Measurements from ENCODE around the gene ARID3C. TPM values are rescaled to one million over a fixed set of nuclear protein-coding genes. Genes with fewer than 3 reads are reported as not detected.

ARID3C gene
- total RNA-seq, 1 donor from 2014 or later: not detected

DNA sequence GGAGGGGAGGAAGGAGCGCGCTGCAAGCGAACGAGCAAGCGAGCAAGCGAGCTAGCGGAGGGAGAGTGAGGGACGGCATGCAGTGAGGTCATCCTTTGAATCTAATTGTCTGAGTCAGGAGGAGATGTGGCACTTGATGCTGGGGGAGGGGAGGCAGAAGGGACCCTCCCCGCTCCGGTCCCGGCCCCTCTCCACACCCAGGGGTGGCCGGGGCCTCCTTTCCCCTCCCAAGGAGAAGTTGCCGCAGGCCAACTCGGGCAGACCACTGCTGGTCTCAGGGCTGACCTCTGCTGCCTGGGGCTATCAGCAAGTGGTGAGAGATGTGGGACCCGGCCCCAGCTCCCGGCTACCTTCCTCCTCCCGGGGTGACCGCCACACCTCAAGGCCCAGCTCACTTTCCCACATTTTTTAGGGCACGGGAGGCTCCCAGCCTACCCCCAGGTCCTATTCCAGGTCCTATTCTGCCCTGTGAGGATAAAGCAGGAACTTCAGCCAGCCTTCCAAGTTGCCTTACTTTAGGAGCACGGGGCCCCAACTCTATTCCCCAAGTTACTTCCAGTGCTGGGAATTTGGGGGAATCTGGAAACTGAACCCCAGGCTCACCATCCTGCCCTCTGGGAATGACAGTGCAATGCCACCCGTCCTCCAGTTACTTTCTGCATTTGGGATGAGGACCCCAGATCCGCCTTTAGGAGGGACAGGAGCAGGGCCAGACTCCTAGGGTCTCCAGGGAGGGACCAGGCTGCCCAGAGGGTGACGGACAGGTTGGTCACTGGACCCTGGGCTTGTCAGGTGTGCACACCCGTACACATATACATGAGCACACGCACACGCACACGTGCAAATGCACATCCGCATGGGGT is 50.4 kb downstream of the ARID3C start:
- intact Hi-C loops (cut with DNase I): no loop called here
- no peak for DNase-seq
- TF ChIP-seq, protein P1, sequence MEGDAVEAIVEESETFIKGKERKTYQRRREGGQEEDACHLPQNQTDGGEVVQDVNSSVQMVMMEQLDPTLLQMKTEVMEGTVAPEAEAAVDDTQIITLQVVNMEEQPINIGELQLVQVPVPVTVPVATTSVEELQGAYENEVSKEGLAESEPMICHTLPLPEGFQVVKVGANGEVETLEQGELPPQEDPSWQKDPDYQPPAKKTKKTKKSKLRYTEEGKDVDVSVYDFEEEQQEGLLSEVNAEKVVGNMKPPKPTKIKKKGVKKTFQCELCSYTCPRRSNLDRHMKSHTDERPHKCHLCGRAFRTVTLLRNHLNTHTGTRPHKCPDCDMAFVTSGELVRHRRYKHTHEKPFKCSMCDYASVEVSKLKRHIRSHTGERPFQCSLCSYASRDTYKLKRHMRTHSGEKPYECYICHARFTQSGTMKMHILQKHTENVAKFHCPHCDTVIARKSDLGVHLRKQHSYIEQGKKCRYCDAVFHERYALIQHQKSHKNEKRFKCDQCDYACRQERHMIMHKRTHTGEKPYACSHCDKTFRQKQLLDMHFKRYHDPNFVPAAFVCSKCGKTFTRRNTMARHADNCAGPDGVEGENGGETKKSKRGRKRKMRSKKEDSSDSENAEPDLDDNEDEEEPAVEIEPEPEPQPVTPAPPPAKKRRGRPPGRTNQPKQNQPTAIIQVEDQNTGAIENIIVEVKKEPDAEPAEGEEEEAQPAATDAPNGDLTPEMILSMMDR (IDR thresholded peaks at IDR 0.05): no peak
- Histone ChIP-seq H3K27me3 (peaks cover 70% of the 10 kb centered on the region), H3K9me3 (no peaks in the 10 kb centered on the region), H3K4me3 (no peak overlapping the region), H3K27ac (no peak overlapping the region), H3K36me3 (no peaks in the 10 kb centered on the region), H3K4me1 (no peaks in the 10 kb centered on the region)
- ATAC-seq: peak; percentile 13

DNA sequence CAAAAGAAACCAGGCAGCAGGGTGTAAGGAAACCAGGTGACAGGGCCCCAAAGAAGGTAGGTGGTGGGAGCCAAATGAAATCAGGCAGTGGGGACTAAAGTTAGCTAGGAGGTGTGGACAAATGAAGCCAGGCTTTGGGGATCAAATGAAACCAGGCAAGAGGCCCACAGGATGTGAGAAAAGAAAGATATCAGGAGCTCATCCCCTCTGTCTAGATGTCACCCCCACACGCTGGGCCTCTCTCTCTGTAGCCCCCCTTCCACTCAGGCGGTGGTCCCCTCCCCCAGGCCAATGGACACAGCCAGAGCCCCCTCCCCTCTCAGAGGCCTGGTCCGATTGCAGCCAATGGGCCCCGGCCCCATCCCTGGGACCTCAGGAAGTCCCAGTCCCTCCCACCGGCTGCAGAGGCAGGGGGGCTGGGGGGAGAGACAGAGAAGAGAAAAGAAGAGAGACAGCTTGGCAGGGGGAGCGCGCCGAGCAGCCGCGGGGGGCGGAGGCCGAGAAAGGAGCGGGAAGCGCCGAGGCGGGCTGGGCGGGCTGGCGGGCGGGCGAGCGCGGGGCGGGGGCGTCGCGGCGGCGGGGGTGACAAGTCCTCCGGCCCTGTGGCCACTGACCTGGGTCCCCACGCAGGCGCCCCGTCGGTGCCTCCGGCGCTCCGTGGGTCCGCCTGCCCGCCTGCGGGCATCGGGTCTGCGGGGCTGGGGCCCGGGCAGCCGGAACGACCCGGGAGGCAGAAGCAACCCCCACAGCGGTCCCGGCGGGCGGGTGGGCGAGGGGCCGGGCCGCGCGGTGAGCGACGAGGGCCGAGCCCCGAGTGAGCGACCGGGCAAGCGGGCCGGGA is 51.2 kb downstream of the ARID3C start:
- DNase-seq: no peak

GRCh38 chr9:34576597-34577399 is 52.1 kb downstream of the ARID3C start:
- no peak for DNase-seq
- Histone ChIP-seq H3K36me3 (no peaks in the 10 kb centered on the region), H3K4me1 (no peaks in the 10 kb centered on the region), H3K27me3 (peaks cover 57% of the 10 kb centered on the region), H3K4me3 (no peak overlapping the region), H3K27ac (no peak overlapping the region), H3K9me3 (no peaks in the 10 kb centered on the region)
- ATAC-seq: no peak
- intact Hi-C loops (cut with DNase I): no loop called here
- TF ChIP-seq, protein P1 (IDR thresholded peaks at IDR 0.05): no peak

More for the DNA sequence above, 51.2 kb downstream of the ARID3C start:
- intact Hi-C loops (cut with DNase I): no loop called here
- Histone ChIP-seq H3K9me3 (no peaks in the 10 kb centered on the region), H3K36me3 (no peaks in the 10 kb centered on the region), H3K4me1 (no peaks in the 10 kb centered on the region), H3K27ac (no peak overlapping the region), H3K4me3 (no peak overlapping the region), H3K27me3 (peaks cover 64% of the 10 kb centered on the region)
- TF ChIP-seq, protein P1 (IDR thresholded peaks at IDR 0.05): no peak
- ATAC-seq: no peak

- no peaks in the 10 kb centered on the region for H3K9me3 ChIP-seq
- peak; percentile 4 for ATAC-seq
- no peak overlapping the region for H3K4me3 ChIP-seq
- no peak for DNase-seq
- intact Hi-C loops (cut with DNase I): no loop called here
- H3K4me1 ChIP-seq: no peaks in the 10 kb centered on the region
- H3K36me3 ChIP-seq: no peaks in the 10 kb centered on the region
- TF ChIP-seq, protein P1 (IDR thresholded peaks at IDR 0.05): no peak
- peaks cover 51% of the 10 kb centered on the region for H3K27me3 ChIP-seq
- no peak overlapping the region for H3K27ac ChIP-seq
Measured at GRCh38 chr9:34575862-34576596, 52.8 kb downstream of the ARID3C start.

GRCh38 chr9:34575241-34575640 is 53.6 kb downstream of the ARID3C start:
- no peaks in the 10 kb centered on the region for H3K36me3 ChIP-seq
- intact Hi-C loops (cut with DNase I): no loop called here
- no peaks in the 10 kb centered on the region for H3K4me1 ChIP-seq
- H3K9me3 ChIP-seq: no peaks in the 10 kb centered on the region
- TF ChIP-seq, protein P1 (IDR thresholded peaks at IDR 0.05): no peak
- peaks cover 45% of the 10 kb centered on the region for H3K27me3 ChIP-seq
- DNase-seq (no peak), ATAC-seq (no peak)
- H3K4me3 ChIP-seq: no peak overlapping the region
- H3K27ac ChIP-seq: no peak overlapping the region
